ENCODE data around the gene AMTN. TPM values are rescaled to one million over a fixed set of nuclear protein-coding genes. Genes with fewer than 3 reads are reported as not detected.
"Not testable (repeated sequence)": the region's sequence is repeated elsewhere in the genome, so short reads cannot be mapped to it uniquely, and the experiment has no call there.

AMTN gene
- polyA plus RNA-seq (ENCODE audit: insufficient read length in 4 of 4) = not detected

DNA sequence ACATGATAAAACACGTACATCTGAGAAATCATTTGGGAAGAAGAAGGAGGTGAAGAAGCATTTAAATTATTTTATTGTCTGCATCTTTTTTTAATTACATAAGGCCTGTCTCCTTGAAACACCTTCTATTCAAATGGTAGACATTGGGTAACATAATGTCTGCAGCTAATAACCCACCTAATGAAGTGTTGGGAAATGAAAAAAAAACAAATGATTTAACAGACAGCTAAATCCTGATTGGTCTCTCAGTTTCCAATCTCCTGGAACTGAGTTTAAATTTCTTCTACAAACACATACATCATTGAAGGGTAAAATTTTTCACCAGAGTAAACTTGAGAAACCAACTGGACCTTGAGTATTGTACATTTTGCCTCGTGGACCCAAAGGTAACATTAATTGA is at the start of gene AMTN:
TSS of gene AMTN (plus strand) at position 301 of the 400 bp plus-strand sequence. CDS start 209 bp downstream, outside the sequence.
- DNase-seq (ENCODE audit: low read depth in 4 of 4, low spot score in 3 of 4) = no peak

DNA sequence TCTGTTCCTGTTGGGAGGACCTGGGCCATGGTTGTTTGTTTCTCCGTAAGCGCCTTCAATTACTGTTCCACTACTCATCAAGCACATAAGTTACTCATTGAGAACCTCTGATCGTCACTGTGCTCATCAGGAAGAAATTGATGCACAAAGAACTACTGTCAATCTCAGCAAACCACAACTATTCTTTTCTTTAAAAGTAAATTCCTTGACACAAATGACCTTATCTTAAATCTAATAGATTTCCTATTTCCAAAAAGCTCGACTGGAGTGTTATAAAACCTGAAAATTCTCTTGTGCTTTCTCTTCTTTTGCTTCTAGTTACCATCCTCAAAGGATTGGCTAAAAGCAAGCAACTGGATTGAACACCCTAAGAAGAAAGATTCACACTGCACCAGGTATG is 46.5 kb upstream of the AMTN start, which contains the start of gene MUC7:
TSS of gene MUC7 (plus strand) at position 301 of the 400 bp plus-strand sequence. CDS start 1,825 bp downstream, outside the sequence.
- DNase-seq (ENCODE audit: low read depth in 4 of 4, low spot score in 3 of 4) = no peak

- no peak for DNase-seq (ENCODE audit: low read depth in 4 of 4, low spot score in 3 of 4)
These were observed 44.7 kb upstream of the AMTN start for GRCh38 chr4:70473679-70474078.

GRCh38 chr4:70488748-70489147 is 29.6 kb upstream of the AMTN start:
- no peak for DNase-seq (ENCODE audit: low read depth in 4 of 4, low spot score in 3 of 4)

- DNase-seq (ENCODE audit: low read depth in 4 of 4, low spot score in 3 of 4) = no peak
These were observed 22.1 kb upstream of the AMTN start for GRCh38 chr4:70496231-70496630.

DNA sequence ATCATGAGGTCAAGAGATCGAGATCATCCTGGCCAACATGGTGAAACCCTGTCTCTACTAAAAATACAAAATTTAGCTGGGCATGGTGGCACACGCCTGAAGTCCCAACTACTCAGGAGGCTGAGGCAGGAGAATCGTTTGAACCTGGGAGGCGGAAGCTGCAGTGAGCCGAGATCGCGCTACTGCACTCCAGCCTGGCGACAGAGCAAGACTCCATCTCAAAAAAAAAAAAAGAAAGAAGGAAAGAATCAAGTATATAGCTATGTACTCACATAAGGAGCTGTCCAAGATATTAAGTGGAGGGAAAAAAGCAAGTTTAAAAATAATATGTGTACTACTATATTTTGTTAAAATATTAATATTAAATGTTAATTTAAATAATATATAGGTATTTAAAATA is 16.5 kb upstream of the AMTN start:
- not testable (repeated sequence) for DNase-seq (ENCODE audit: low read depth in 4 of 4, low spot score in 3 of 4)

- no peak for DNase-seq (ENCODE audit: low read depth in 4 of 4, low spot score in 3 of 4)
These were observed 13.6 kb upstream of the AMTN start for GRCh38 chr4:70504733-70505132.

GRCh38 chr4:70505151-70505748 is 13.1 kb upstream of the AMTN start:
- peak in 2 of 4 donors; percentile 17 to 37 for DNase-seq (ENCODE audit: low read depth in 4 of 4, low spot score in 3 of 4)

- DNase-seq (ENCODE audit: low read depth in 4 of 4, low spot score in 3 of 4) = no peak
These were observed 9.6 kb upstream of the AMTN start for GRCh38 chr4:70508801-70509200.

DNA sequence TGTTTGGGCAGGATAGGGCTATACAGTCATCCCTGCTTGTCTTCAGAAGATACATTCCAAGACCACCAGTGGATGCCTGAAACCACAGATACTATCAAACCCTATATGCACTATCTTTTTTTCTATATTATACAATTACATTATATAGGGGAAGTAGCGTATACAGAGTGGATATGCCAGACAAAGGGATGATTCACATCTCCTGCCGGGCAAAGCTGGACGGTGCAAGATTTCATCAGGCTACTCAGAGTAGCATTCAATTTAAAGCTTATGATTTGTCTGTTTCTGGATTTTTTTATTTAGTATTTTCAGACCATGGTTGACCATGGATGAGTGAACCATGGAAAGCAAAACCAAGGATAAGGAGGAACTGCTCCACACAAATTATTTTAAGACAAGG is 7.0 kb upstream of the AMTN start:
- DNase-seq (ENCODE audit: low read depth in 4 of 4, low spot score in 3 of 4) = no peak

DNA sequence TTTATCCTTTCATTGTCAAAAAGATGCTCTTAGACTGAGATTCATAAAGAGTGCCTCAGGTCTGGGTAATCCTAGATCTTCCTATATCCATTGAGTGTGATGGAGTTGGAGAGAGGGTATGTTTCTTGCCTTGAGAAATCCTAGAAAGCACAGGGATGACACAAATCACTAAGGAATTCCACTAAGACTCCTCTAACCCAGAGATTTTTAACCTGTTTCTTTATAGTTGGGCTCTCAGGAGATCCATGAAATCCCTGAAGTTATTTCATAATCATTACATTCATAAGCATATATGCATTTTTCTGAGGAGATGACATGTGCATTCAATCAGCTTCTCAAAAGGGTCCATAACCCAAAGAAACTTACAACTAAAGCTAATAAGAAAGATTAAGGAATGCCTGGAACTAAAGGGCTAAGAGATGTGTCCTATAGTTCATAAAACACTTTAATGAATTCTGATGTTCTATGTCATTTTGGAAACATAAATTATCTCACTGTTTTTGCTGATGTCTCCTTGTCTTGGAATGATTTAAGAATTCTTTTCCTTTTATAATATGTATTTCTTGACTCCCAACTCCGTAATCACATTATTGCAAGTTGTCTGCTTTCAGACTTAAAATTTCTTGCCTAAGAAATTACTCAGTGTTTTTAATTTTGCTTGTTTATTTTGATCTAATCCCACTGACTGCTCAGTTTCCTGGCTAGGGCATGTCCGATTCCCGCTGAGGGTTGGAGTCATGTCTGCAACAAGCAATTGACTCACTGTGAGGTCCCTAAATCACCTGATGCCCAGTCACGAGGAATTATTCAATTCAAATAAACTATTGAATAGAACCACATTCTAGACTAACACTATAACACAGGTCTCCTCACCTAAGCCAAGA is 2.8 kb upstream of the AMTN start:
- DNase-seq (ENCODE audit: low read depth in 4 of 4, low spot score in 3 of 4) = no peak

GRCh38 chr4:70518716-70519115 is 347 bp downstream of the AMTN start:
- DNase-seq (ENCODE audit: low read depth in 4 of 4, low spot score in 3 of 4) = no peak

DNA sequence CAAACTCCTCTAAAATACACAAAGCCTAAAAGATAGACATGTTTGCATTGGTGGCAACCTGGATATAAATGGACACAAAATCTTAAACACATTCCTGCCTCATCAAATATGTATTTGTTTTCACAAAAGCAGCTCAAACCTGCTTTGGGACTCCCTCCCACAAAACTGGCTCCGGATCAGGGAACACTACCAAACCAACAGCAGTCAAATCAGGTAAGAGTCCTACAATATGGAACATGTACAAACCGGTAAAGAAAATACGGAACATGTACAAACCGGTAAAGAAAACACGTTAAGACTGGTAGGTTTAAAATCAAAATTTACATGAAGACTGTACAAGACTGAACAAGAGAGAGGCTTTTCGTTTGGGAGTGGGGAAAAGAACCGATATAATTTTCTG is 4.3 kb downstream of the AMTN start:
- DNase-seq (ENCODE audit: low read depth in 4 of 4, low spot score in 3 of 4) = no peak

- DNase-seq (ENCODE audit: low read depth in 4 of 4, low spot score in 3 of 4) = no peak
These were observed 12.6 kb downstream of the AMTN start for GRCh38 chr4:70530997-70531396.

DNA sequence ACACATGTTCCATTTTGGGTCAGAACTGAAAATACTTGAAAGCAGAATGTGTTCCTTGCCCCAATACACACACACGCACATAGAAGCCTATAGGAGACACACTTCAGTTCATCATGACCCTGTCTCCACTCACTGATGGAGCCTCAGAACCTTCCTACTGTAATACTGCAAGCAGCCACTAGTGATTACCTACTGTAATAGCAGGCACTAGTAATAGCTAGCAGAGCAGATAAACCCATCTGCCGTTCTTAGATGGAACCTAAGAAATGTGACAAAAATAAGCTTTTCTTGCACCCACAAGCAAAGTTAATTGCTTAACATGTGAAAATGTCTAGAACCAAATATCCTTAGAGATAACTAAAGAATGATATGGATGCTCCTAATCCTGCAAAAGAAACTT is 13.6 kb downstream of the AMTN start:
- DNase-seq (ENCODE audit: low read depth in 4 of 4, low spot score in 3 of 4) = no peak

DNA sequence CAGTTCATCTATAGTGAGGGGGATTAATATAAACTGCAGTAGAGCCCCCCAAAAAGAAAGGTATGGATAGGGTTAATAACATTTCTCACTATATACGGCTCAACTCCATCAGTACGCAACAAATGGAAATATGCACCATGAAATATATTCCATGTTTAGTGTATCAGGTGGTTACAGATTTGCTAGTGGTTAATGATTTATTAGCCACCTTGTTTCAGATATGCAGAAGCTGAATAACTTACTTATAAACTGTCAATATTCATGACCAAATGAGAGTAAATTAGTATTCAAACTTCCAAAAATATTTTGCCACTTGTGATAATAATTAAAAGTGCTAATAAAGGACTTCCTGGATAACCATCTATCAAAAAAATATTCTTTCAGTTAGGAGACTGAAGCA is 14.8 kb downstream of the AMTN start:
- no peak for DNase-seq (ENCODE audit: low read depth in 4 of 4, low spot score in 3 of 4)

DNA sequence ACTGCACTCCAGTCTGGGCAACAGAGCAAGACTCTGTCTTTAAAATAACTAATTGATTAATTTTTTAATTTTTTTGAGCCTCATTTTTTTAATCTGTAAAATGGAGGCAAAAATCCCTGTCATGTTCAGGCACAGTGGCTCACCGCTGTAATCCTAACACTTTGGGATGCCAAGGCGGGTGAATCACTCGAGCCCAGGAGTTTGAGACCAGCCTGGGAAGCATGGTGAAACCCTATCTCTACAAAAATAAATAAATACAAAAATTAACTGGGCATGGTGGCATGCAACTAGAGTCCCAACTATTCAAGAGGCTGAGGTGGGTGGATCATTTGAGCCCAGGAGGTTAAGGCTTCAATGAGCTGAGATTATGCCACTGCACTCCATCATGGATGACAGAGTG is 15.4 kb downstream of the AMTN start:
- DNase-seq (ENCODE audit: low read depth in 4 of 4, low spot score in 3 of 4) = no peak

DNA sequence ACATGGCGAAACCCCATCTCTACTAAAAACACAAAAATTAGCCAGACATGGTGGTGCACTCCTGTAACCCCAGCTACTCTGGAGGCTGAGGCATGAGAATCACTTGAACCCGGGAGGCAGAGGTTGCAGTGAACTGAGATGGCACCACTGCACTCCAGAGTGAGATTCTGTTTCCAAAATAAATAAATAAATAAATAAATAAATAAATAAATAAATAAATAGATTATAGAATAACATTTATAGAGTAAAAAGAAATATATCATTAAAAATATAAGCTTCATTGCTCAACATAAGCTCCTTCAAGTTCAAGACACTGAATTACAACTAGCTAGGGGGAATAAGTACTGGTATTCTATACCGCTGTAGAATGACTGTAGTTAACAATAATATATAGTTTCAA is 16.5 kb downstream of the AMTN start:
- not testable (repeated sequence) for DNase-seq (ENCODE audit: low read depth in 4 of 4, low spot score in 3 of 4)

DNA sequence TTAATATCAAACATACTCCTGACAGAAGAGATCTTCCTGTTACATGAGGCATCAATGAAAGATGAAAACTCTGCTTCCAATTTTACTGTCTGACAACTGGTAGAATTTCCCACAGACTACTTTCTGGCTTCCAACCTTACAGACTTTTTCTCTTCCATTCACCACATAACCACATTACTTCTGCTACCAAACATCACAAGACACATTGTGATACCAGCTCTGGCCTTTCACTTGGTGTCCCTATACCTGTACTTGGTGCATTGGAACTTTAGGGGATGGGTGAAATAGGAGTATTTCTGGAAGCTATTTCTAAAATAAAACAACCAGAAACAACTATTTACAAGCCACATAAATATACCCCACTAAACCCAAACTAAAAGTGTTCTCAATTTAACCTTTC is 20.5 kb downstream of the AMTN start:
- no peak for DNase-seq (ENCODE audit: low read depth in 4 of 4, low spot score in 3 of 4)

GRCh38 chr4:70544279-70544868 is 26.0 kb downstream of the AMTN start:
- DNase-seq (ENCODE audit: low read depth in 4 of 4, low spot score in 3 of 4) = no peak

- DNase-seq (ENCODE audit: low read depth in 4 of 4, low spot score in 3 of 4) = no peak
These were observed 38.5 kb downstream of the AMTN start for GRCh38 chr4:70556856-70557255.

All from left renal pelvis (tissue), 4 donors.